ENCODE measurements around the gene SULT2B1. TPM values are rescaled to one million over a fixed set of nuclear protein-coding genes. Genes with fewer than 3 reads are reported as not detected.
"Not testable (repeated sequence)": the region's sequence is repeated elsewhere in the genome, so short reads cannot be mapped to it uniquely, and the experiment has no call there.

SULT2B1 gene
- total RNA-seq = 0.19 TPM in 1 of 2 replicates, not detected in the other

DNA sequence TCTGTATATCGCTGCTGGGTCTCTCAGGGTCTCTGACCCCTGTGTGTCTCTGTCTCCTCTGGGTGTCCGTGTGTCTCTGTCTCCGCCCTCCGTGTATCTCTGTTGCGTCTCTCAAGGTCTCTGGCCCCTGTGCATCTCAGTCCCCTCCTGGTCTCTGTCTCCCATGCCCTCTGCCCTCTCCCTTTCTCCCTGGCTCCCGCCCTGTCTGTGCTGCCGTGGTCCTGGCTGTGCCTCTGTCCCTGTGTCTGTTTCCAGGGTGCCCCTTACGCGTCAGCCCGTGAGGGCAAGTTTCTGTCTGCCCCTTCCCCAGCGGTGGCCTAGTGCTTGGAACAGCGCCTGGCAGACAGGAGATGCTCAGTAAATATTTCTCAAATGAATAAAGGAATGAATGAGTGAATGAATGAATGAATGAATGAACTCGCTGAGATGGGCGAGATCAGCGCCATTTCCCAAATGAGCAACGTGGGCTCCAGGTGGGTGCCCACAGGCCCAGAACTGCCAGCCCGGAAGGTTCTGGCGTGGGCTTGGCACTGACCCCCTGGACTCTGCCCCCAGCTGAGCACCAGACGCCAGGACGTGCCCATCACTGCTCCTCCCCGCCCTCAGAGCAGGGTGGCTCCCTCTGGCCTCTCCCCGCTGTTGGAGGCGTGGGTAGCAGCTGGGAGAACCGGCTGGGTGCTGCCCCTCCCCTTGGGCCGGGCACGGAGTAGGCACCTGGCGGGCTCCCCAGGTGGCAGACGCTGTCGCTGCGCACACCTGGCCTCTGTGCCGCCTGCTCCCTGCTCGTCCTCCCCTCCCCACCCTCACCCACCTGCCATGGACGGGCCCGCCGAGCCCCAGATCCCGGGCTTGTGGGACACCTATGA is at the start of gene SULT2B1:
Gene SULT2B1 (plus strand): TSS at position 736 of the 866 bp plus-strand sequence. CDS start 81 bp downstream, at position 817.
- no peak for DNase-seq (ENCODE audit: extremely low read depth, low read depth, low spot score)

- no peak for DNase-seq (ENCODE audit: extremely low read depth, low read depth, low spot score)
Measured at GRCh38 chr19:48502350-48503018, 49.5 kb upstream of the SULT2B1 start.

- DNase-seq (ENCODE audit: extremely low read depth, low read depth, low spot score) = no peak
Measured at GRCh38 chr19:48506138-48506733, 45.7 kb upstream of the SULT2B1 start.

GRCh38 chr19:48507911-48508439 is 44.0 kb upstream of the SULT2B1 start:
- DNase-seq (ENCODE audit: extremely low read depth, low read depth, low spot score) = no peak

- no peak for DNase-seq (ENCODE audit: extremely low read depth, low read depth, low spot score)
Measured at GRCh38 chr19:48508729-48509411, 43.1 kb upstream of the SULT2B1 start.

DNA sequence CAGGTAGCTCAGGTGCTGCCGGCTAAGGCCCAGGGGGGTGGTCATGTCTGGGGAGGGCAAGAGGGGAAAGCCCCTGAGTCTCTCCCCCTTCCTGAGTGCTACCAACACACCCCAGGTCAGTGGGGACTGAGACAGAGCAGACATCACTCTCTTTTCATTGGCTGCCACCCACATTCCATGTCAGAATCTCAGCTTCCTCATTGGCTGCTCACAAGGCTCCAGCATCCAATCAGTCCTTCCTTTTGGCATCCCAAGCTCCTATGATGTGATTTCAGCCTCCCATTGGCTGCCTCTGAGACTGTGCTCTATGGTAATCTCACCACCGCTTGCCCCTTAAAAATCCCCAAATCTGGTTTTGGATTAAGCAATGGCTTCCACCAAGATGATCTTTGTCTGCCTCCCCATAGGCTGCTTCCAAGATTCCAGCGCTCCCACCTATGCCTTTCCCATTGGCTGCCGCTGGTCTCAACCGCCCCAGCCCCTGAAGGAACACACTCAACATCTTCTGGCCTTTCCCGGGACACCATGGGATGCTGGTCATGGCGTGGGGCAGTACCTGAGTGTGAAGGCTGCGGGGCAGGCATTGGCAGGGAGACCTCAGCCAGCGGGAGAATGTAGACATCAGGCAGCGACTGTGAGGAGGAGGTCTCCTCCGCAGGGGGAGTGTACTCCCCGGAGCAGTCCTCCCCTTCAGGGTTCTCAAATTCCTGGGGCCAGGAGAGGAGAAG is 42.3 kb upstream of the SULT2B1 start:
- no peak for DNase-seq (ENCODE audit: extremely low read depth, low read depth, low spot score)

- no peak for DNase-seq (ENCODE audit: extremely low read depth, low read depth, low spot score)
Measured at GRCh38 chr19:48510421-48511268, 41.3 kb upstream of the SULT2B1 start.

DNA sequence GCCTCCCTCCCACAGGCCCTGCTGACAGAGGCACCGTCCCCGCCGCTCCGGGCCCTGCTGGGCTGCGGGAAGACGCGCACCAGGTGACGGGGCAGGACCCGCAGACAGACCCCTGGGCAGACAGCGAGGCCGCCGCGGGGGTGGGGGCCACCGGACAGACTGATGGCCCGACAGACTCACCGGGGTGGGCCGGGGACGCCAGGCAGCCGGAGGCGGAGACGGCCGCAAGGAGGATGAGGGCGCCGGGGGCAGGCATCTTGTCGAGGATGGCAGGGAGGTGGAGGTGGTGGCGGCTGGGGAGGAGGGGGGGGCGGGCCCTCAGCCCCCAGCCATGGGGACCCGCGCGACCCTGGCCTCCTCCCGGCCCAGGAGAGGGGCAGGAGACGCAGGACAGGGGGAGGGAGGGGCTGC is 40.6 kb upstream of the SULT2B1 start:
- no peak for DNase-seq (ENCODE audit: extremely low read depth, low read depth, low spot score)

DNA sequence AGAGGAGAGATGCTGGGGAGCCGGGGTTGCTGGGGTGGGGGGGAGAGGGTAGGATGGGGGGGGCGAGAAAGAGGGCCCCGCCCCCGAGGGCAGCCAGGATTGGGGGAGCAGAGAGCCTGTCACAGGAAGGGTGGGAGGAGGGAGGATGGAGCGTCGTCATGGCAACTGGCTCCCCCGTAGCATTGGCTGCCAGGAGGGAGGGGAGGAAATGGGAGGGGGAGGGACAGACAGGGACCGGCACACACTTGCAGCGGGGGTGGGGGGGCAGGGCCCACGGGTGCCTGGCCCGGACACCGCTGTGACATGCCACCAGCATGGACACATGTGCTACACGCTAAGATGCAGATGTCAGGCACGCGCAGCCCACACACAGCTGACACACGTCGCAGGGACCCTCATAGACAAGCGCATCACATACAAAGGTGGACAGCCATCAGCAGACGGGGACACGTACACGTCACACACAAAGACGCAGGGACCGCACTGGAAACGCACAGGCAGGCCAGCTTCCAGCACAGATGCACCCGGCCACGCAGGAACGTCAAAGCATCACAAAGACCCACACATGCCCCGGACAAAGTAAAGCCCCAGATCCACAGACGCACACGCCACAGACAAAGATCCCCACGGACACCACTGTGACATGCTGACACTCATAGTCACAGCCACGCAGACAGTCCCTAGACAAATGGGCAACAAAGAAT is 40.0 kb upstream of the SULT2B1 start, which contains the start of gene LMTK3:
Gene LMTK3 (minus strand): TSS at position 36 of the 704 bp plus-strand sequence. CDS start 259 bp downstream, outside the sequence.
- DNase-seq (ENCODE audit: extremely low read depth, low read depth, low spot score) = no peak

DNA sequence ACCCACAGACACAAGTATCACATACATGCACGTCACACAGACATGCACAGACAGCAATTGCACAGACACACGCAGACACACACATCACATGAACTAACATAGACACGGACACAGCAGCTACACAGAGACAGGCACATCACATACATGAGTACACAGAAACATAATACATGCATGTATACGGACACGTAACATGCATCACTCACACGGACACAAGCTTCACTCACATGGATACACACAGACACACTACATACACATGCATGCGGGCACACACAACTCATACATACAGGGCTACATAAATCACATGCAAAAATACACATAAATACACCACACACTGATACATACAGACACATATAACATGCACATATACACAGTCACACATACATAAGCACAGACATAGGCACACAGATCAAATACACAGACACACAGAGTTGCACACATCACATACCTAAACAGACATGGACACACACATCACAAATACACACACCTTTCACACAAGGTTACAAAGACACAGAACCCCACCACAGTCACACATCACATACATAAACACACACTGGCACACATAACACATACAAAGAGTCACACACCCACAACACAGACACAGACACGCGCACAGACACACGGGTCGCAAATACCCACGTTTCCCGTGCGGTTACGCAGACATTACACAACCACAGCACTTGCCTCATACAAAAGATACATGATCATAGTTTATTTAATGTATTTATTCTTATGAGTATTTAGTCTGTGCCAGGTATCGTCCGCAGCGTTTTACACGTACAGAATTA is 39.3 kb upstream of the SULT2B1 start:
- DNase-seq (ENCODE audit: extremely low read depth, low read depth, low spot score) = no peak

DNA sequence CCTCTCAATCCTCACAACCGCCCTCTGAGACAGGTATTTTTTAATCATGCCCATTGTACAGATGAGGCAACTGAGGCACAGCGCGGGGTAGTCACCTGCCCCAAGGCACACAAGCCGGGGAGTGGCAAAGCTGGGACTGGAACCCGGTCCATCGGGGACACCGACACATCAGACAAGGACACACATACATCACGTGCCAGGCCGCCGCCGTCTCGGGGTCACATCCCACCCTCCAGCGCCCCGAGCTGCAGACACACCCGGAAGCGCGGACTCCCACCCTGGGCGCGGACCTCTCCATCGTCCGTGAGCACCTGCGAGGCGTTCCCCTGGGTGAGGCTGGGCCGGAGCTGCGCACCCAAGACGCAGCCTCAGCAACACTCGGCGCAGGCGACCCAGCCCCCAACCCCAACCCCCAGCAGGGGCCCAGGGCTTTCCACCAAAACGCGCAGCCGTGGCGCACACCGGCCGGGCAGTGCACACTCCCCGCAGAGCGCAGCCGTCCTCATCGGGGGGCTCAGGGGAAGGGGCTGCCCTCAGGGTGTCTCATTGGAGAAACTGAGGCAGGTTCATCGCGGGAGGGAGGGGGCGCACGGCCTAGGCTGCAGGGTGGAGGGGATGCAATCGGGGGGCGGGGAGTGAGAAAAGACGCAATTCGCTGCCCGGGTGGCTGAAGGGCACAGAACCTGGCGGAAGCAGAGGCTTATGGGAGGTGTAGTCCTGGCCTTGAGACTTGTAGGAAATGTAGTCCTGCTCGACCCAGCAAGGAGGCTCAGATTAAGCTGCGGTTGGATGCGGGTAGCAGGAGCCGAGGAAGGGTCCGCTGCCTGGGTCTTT is 38.5 kb upstream of the SULT2B1 start:
- DNase-seq (ENCODE audit: extremely low read depth, low read depth, low spot score) = no peak

GRCh38 chr19:48514123-48514458 is 37.9 kb upstream of the SULT2B1 start:
- no peak for DNase-seq (ENCODE audit: extremely low read depth, low read depth, low spot score)

DNA sequence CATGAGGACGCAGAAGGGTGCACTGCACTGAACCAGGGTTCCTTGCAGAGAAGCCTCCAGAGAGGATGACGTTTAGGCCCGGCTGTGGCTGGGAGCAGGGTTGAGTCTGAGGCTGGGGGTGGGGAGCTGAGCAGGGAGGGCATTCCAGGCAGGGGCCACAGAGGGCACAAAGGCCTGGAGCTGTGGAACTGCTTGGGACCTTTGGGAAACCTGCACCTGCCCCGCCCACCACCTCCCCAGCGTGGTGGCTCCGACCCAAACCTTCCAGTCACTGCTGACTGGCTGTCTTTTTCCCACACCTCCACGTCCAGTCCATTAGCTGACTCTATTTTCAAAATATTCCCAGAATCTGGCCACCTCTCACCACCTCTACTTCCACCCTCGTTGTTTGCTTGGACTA is 35.4 kb upstream of the SULT2B1 start:
- no peak for DNase-seq (ENCODE audit: extremely low read depth, low read depth, low spot score)

DNA sequence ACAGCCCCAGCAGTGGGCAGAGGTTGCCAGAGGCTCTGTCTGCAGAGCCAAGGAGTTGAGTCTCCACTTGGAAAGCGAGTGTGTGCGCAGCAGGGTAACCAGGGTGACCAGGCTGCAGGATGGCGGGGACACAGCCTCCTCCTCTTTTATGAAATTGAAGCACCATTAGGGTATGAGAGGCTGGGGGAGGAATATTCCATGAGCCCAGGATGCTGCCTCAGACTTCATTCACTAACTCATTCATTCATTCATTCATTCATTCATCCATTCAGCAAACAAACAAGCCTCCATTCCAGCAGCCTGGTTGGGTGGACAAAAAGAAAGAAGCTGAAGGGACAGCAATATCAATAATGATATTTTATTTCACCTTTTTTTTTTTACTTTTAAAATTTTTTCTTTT is 33.8 kb upstream of the SULT2B1 start:
- DNase-seq (ENCODE audit: extremely low read depth, low read depth, low spot score) = no peak

DNA sequence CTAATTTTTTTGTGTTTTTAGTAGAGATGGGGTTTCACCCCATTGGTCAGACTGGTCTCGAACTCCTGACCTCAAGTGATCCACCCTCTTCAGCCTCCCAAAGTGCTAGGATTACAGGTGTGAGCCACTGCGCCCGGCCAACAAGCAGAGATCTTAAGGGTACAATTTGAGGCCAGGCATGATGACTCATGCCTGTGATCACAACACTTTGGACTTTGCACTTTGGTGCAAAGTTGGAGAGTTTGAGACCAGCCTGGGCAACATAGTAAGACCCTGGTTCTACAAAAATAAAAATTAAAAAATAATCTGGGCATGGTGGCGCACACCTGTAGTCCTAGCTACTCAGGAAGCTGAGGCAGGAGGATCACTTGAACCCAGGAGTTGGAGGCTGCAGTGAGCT is 32.5 kb upstream of the SULT2B1 start:
- not testable (repeated sequence) for DNase-seq (ENCODE audit: extremely low read depth, low read depth, low spot score)

DNA sequence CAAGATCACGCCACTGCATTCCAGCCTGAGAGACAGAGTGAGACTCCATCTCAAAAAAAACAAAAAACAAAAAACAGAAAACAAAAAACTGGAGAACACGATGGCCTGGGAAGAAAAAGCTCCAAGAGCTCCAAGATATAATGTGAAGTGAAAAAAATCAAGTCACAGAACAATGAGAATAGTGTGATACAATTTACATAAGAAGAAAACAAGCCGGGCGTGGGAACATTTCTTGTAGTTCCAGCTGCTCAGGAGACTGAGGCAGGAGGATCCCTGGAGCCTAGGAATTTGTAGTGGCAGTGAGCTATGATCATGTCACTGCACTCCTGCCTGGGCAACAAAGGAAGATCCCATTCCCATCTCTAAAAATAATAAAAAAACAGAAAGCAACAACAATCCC is 31.8 kb upstream of the SULT2B1 start:
- no peak for DNase-seq (ENCODE audit: extremely low read depth, low read depth, low spot score)

DNA sequence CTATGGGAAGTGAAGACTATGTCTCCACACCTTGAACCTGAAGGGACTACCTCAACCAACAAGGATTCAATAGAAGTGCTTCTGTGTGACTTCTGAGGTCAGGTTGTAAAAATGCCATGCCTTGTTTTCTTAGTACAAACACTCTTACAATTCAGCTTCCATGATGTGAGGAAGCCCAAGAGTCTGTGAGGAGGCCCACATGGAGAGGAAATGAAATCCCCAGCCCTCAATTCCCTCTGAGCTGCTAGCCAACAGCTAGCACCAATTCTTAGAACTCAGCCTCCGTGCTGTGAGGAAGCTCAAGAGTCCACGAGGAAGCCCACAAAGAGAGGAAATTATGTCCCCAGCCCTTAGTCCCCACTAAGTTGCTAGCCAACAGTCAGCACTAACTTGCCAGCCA is 27.8 kb upstream of the SULT2B1 start:
- no peak for DNase-seq (ENCODE audit: extremely low read depth, low read depth, low spot score)
